A549 (cell line): Measurements from ENCODE around the gene DCN. TPM values are rescaled to one million over a fixed set of nuclear protein-coding genes. Genes with fewer than 3 reads are reported as not detected.

Experiments
- ATAC-seq, 2 experiments: fragments of 200-7000 bp in 1 of 2; fragments of >200 bp in 1 of 2; cut with Nextera tagmentation in 1 of 2; cut with Tn5 transposase in 1 of 2; 3 replicates each; pipeline versions ENCODE4 v1.8.0 to v1.9.1; 2018 to 2020; ENCODE audit warnings: mild to moderate bottlenecking in 1 of 2, moderate library complexity in 1 of 2
- CTCF ChIA-PET: fragments of 300-600 bp; sonication (Branson Sonifier 250); formaldehyde crosslinking; extraction: SDS; loops from one replicate; lab custom pipeline; 2021; ENCODE audit warnings: antibody characterized with exemption, inconsistent platforms; lab: Yijun Ruan, JAX
- POLR2A ChIA-PET: fragments of 350-600 bp; formaldehyde crosslinking; extraction: SDS; loops from one replicate; lab custom pipeline; 2021; ENCODE audit warnings: antibody characterized with exemption, inconsistent platforms; lab: Yijun Ruan, JAX
- DNase-seq, 2 experiments: peaks; one replicate each; pipeline versions ENCODE4 v3.0.0 to v3.0.0-alpha.2; 2011 to 2016; ENCODE audit warnings: low read depth in 1 of 2, low spot score in 1 of 2
- FAIRE-seq: peaks from 2 replicates; lab custom pipeline; 2011; peaks lifted over from hg19 to GRCh38; lab: Jason Lieb, UNC
- H3K27ac ChIP-seq, 2 experiments: fragments of >200 bp; sonication (Bioruptor Twin); formaldehyde crosslinking; 3 replicates each; pipeline ENCODE4 v1.5.1; 2016 to 2017
- H3K4me1 ChIP-seq: fragments of >200 bp; sonication (Bioruptor Twin); formaldehyde crosslinking; 3 replicates; pipeline ENCODE4 v1.6.1; 2016
- H3K4me2 ChIP-seq: fragments of >200 bp; sonication (Bioruptor Twin); formaldehyde crosslinking; 3 replicates; pipeline ENCODE4 v1.6.1; 2016
- H3K4me3 ChIP-seq: fragments of >200 bp; sonication (Bioruptor Twin); formaldehyde crosslinking; 3 replicates; pipeline ENCODE4 v1.5.1; 2016
- H3K9me3 ChIP-seq: fragments of >200 bp; sonication (Bioruptor Twin); formaldehyde crosslinking; 3 replicates; pipeline ENCODE4 v1.6.1; 2016
- CBX2 ChIP-seq: fragments of 200-600 bp; sonication (generic); IDR thresholded peaks from 2 replicates; pipeline ENCODE4 v1.6.1; 2016; ENCODE audit warnings: low read depth, mild to moderate bottlenecking, borderline replicate concordance
- CBX8 ChIP-seq: fragments of 200-600 bp; sonication (generic); IDR thresholded peaks from 2 replicates; pipeline ENCODE4 v1.6.1; 2016
- CHD2 ChIP-seq: fragments of 150-350 bp; IDR thresholded peaks from 2 replicates; pipeline ENCODE4 v1.6.1; 2014; ENCODE audit warnings: low read length; ENCODE audit not compliant: partially characterized antibody
- EHF ChIP-seq: fragments of 250-450 bp; sonication (Bioruptor Pico); IDR thresholded peaks from 2 replicates; pipeline ENCODE4 v1.5.0; 2020; ENCODE audit warnings: mild to moderate bottlenecking
- EP300 ChIP-seq, 2 experiments: fragments of >200 bp; sonication (Bioruptor Twin); formaldehyde crosslinking; IDR thresholded peaks; 2 replicates in 1 of 2; 3 replicates in 1 of 2; pipeline ENCODE4 v1.6.1; 2016 to 2017
- ESRRA ChIP-seq: fragments of 150-350 bp; IDR thresholded peaks from 2 replicates; pipeline ENCODE4 v1.6.1; 2014; ENCODE audit warnings: mild to moderate bottlenecking, low read length, borderline replicate concordance
- FOSB ChIP-seq: fragments of 250-450 bp; sonication (Bioruptor Pico); IDR thresholded peaks from 2 replicates; pipeline ENCODE4 v1.5.0; 2020; ENCODE audit warnings: mild to moderate bottlenecking, moderate library complexity
- FOSL2 ChIP-seq, 2 experiments: fragments of 450-650 bp in 1 of 2; fragments of >200 bp in 1 of 2; sonication (Bioruptor Twin) in 1 of 2; formaldehyde crosslinking; IDR thresholded peaks; 2 replicates each; pipeline versions ENCODE4 v1.5.0 to v1.6.1; 2016 to 2020; ENCODE audit warnings: mild to moderate bottlenecking in 1 of 2, moderate library complexity in 1 of 2
- HDAC2 ChIP-seq: fragments of 200-600 bp; sonication (generic); IDR thresholded peaks from 2 replicates; pipeline ENCODE4 v1.6.1; 2016
- KDM1A ChIP-seq: fragments of 200-600 bp; sonication (generic); IDR thresholded peaks from 2 replicates; pipeline ENCODE4 v1.6.1; 2016; ENCODE audit warnings: low read depth, mild to moderate bottlenecking
- KDM5A ChIP-seq: fragments of 200-600 bp; sonication (generic); IDR thresholded peaks from 2 replicates; pipeline ENCODE4 v1.6.1; 2016; ENCODE audit warnings: antibody characterized with exemption, mild to moderate bottlenecking
- MAFK ChIP-seq: fragments of 450-650 bp; IDR thresholded peaks from 2 replicates; pipeline ENCODE4 v1.6.1; 2014; ENCODE audit not compliant: partially characterized antibody
- NR3C1 ChIP-seq: fragments of >200 bp; sonication (Bioruptor Twin); formaldehyde crosslinking; IDR thresholded peaks from 3 replicates; pipeline ENCODE4 v1.6.1; 2017
- POLR2AphosphoS2 ChIP-seq: conservative IDR thresholded peaks from 2 replicates; pipeline ENCODE4 v1.6.1; 2012; ENCODE audit warnings: low read length, improper control_type of control experiment, inconsistent platforms
- RAD21 ChIP-seq, 2 experiments: fragments of >200 bp in 1 of 2; sonication (Bioruptor Twin) in 1 of 2; formaldehyde crosslinking in 1 of 2; IDR thresholded peaks in 1 of 2; conservative IDR thresholded peaks in 1 of 2; 2 replicates in 1 of 2; 3 replicates in 1 of 2; pipeline ENCODE4 v1.6.1; 2012 to 2018; ENCODE audit warnings: inconsistent platforms in 1 of 2
- ZNF302 ChIP-seq: fragments of 250-450 bp; sonication (Bioruptor Pico); IDR thresholded peaks from 2 replicates; pipeline ENCODE4 v1.9.0; 2021; ENCODE audit warnings: inconsistent platforms, mild to moderate bottlenecking, moderate library complexity
- ZSCAN20 ChIP-seq: fragments of 250-450 bp; sonication (Bioruptor Pico); IDR thresholded peaks from 2 replicates; pipeline ENCODE4 v1.8.0; 2022; ENCODE audit warnings: mild to moderate bottlenecking, moderate library complexity
- WGBS: methylation state at CpG from one replicate; pipeline ENCODE4 v1.1.6; 2017; ENCODE audit errors: missing lambda C conversion rate; 5-methylcytosine and 5-hydroxymethylcytosine counted together
- polyA plus RNA-seq, 4 experiments: library from polyadenylated mRNA; depleted of rRNA in 3 of 4; stranded (reverse); fragments of >200 nt; fragmentation: RNase III in 1 of 4; extraction: RNeasy Plus Mini Kit Qiagen cat#74134 plus additional on column Dnase treatment in 1 of 4; gene quantifications; 2 replicates in 3 of 4; 3 replicates in 1 of 4; pipeline ENCODE4 v1.2.3, GENCODE V29; 2011 to 2017
- TF ChIP-seq, protein P1 (sequence below): IDR thresholded peaks from 2 replicates; pipeline ENCODE4 v1.6.1; 2012; ENCODE audit warnings: low read depth, borderline replicate concordance
- TF ChIP-seq, protein P2 (sequence below): fragments of 200-600 bp; sonication (generic); IDR thresholded peaks from 2 replicates; pipeline ENCODE4 v1.6.1; 2016; ENCODE audit warnings: antibody characterized with exemption, mild to moderate bottlenecking, moderate library complexity

DCN gene
- polyA plus RNA-seq, 2 of the 4 experiments (the other 2 are of a cell fraction) = 1.0 TPM; not detected in 1

DNA sequence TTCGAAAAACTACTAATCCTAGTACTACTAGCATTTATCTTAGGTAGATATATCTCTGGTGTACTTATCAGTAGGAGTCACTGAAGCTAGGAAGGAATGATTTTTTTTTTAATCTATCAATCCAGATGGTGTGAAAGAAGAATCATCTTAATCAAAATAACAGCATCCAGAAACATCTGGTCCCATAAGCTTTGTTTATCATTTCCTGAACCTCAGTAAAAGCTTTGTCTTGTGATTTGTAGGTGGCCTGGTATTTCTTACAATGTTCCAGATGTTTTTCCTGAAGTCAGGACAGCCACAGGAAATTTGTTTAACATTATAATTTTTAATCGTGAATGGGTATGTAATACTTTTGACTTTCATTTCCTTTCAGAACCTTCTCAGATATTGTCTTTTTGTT lies 43.3 kb downstream of the DCN start:
- WGBS = 41% methylated on average over 2 of the region's 2 CpGs
- ChIA-PET CTCF (no interaction called here), POLR2A (no interaction called here)
- ATAC-seq (no peak), FAIRE-seq (no peak), DNase-seq (no peak)
- TF ChIP-seq RAD21 (conservative IDR thresholded peaks at IDR 0.05 in 1 of 2, IDR thresholded peaks at IDR 0.05 in 1 of 2) (no peak), ESRRA (no peak), HDAC2 (no peak), CBX8 (no peak), FOSB (CRISPR knock-in tag) (no peak), CHD2 (no peak), KDM1A (no peak), ZSCAN20 (CRISPR knock-in tag) (no peak), FOSL2 (IDR thresholded peaks at IDR 0.05) (no peak), FOSL2 (CRISPR knock-in tag; IDR thresholded peaks at IDR 0.05) (no peak), KDM5A (no peak), MAFK (no peak), NR3C1 (no peak)
- TF ChIP-seq, protein P1, sequence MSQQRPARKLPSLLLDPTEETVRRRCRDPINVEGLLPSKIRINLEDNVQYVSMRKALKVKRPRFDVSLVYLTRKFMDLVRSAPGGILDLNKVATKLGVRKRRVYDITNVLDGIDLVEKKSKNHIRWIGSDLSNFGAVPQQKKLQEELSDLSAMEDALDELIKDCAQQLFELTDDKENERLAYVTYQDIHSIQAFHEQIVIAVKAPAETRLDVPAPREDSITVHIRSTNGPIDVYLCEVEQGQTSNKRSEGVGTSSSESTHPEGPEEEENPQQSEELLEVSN = no peak
- H3K4me3 ChIP-seq = no peak overlapping the region
- H3K9me3 ChIP-seq = no peaks in the 10 kb centered on the region
- no peak overlapping the region for H3K4me2 ChIP-seq
- H3K4me1 ChIP-seq = no peaks in the 10 kb centered on the region
- H3K27ac ChIP-seq = no peak overlapping the region

DNA sequence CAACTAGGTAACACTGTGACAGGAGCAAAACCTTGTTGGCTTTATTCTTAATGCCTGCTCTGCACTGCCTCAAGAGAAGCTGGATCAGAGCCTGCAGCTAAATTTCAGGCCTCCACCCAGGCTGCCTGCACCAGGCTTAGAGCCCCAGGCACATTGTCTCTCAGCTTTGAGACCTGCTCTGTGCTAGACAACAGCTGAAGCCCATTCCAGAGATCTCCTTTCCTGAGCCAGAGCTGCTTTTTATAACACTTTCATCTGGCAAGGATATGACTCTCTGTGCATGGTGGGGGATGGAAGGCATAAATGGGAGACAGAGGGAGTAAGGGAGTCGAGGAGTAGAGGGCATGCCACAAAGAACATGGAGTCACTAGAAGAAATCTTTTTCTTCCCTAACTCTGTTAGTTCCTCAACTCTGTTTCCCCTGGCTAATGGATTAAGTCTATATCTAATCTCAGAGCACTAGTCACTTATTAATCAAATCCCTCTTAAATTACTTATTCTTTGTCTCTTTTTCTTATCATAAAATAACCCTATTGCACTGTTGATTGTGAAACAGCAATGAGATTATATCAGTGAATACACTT lies 44.2 kb downstream of the DCN start:
- POLR2A ChIA-PET = no interaction called here
- H3K4me3 ChIP-seq = no peak overlapping the region
- H3K27ac ChIP-seq = no peak overlapping the region
- no peaks in the 10 kb centered on the region for H3K4me1 ChIP-seq
- H3K9me3 ChIP-seq = no peaks in the 10 kb centered on the region
- WGBS = 0% methylated on average over 1 of the region's 1 CpG
- DNase-seq = no peak
- no peak for FAIRE-seq
- no peak for TF ChIP-seq CBX2
- TF ChIP-seq EP300 (IDR thresholded peaks at IDR 0.05) = no peak
- no peak for TF ChIP-seq EHF (CRISPR knock-in tag)
- no peak for TF ChIP-seq POLR2AphosphoS2
- TF ChIP-seq, all 56 proteins: peak for 0
- no peak for ATAC-seq
- CTCF ChIA-PET = no interaction called here
- no peak overlapping the region for H3K4me2 ChIP-seq

DNA sequence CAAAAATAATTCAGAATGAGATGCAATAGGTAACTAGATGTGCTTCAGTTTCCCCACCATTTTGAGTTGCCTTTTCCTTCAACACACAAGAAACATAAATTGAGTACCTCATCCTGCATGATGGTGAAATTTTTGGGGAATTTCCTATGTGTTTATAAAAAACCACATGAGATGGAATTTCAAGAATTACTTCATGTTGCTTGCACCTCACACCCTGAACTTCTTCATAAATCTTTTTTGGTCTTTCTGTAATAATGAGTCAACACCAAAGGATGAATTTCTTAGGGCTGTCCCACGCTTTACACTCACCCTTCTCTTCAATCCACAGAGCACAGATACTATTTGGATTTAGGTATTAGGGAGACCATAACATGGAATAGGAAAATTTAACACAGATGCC lies 48.7 kb downstream of the DCN start:
- no peak for TF ChIP-seq ZNF302
- TF ChIP-seq, protein P2, sequence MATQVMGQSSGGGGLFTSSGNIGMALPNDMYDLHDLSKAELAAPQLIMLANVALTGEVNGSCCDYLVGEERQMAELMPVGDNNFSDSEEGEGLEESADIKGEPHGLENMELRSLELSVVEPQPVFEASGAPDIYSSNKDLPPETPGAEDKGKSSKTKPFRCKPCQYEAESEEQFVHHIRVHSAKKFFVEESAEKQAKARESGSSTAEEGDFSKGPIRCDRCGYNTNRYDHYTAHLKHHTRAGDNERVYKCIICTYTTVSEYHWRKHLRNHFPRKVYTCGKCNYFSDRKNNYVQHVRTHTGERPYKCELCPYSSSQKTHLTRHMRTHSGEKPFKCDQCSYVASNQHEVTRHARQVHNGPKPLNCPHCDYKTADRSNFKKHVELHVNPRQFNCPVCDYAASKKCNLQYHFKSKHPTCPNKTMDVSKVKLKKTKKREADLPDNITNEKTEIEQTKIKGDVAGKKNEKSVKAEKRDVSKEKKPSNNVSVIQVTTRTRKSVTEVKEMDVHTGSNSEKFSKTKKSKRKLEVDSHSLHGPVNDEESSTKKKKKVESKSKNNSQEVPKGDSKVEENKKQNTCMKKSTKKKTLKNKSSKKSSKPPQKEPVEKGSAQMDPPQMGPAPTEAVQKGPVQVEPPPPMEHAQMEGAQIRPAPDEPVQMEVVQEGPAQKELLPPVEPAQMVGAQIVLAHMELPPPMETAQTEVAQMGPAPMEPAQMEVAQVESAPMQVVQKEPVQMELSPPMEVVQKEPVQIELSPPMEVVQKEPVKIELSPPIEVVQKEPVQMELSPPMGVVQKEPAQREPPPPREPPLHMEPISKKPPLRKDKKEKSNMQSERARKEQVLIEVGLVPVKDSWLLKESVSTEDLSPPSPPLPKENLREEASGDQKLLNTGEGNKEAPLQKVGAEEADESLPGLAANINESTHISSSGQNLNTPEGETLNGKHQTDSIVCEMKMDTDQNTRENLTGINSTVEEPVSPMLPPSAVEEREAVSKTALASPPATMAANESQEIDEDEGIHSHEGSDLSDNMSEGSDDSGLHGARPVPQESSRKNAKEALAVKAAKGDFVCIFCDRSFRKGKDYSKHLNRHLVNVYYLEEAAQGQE = no peak
- no peaks in the 10 kb centered on the region for H3K4me1 ChIP-seq
- H3K27ac ChIP-seq = no peak overlapping the region
- FAIRE-seq = no peak
- H3K4me3 ChIP-seq = no peak overlapping the region
- 24% methylated on average over 1 of the region's 1 CpG for WGBS
- no peak overlapping the region for H3K4me2 ChIP-seq
- no peak for ATAC-seq
- ChIA-PET POLR2A (no interaction called here), CTCF (no interaction called here)
- DNase-seq = no peak
- no peaks in the 10 kb centered on the region for H3K9me3 ChIP-seq
